GM12878 (cell line): ENCODE data around the gene NTM. TPM values are rescaled to one million over a fixed set of nuclear protein-coding genes. Genes with fewer than 3 reads are reported as not detected.

ENCODE experiments used
- ATAC-seq: fragments of 200-7000 bp; cut with Tn5 transposase; 3 replicates; pipeline ENCODE4 v1.9.1; 2020; ENCODE audit warnings: mild to moderate bottlenecking, moderate library complexity
- BruUV-seq: library from RNA; stranded (reverse); fragments of 400-500 nt; replicated peaks from 2 replicates; lab custom pipeline; 2021; lab: Mats Ljungman, UMichigan
- CTCF ChIA-PET: fragments of 300-600 bp; sonication (Branson Sonifier 250); formaldehyde crosslinking; extraction: SDS; loops from one replicate; lab custom pipeline; 2021; ENCODE audit warnings: inconsistent platforms; lab: Yijun Ruan, JAX
- POLR2A ChIA-PET: fragments of 350-600 bp; formaldehyde crosslinking; extraction: SDS; loops from one replicate; lab custom pipeline; 2021; ENCODE audit warnings: inconsistent platforms; lab: Charles Lee
- RAD21 ChIA-PET: fragments of 300-600 bp; sonication (Branson Sonifier 250); formaldehyde crosslinking; loops from one replicate; lab custom pipeline; 2023; ENCODE audit warnings: antibody characterized with exemption; ENCODE audit not compliant: unreplicated experiment; lab: Charles Lee
- SMC1A ChIA-PET: fragments of 300-600 bp; sonication (Branson Sonifier 250); formaldehyde crosslinking; loops from one replicate; lab custom pipeline; 2023; ENCODE audit not compliant: unreplicated experiment, uncharacterized antibody; lab: Charles Lee
- DNase-seq: peaks from one replicate; pipeline ENCODE4 v3.0.0-alpha.2; 2011; ENCODE audit warnings: low read depth, low spot score
- FAIRE-seq: peaks from 3 replicates; lab custom pipeline; 2011; peaks lifted over from hg19 to GRCh38; lab: Jason Lieb, UNC
- H2AFZ ChIP-seq: 2 replicates; pipeline ENCODE4 v1.6.0; 2011; ENCODE audit warnings: low read depth, low read length, control low read depth; ENCODE audit not compliant: control insufficient read depth
- H3K27ac ChIP-seq: 2 replicates; pipeline ENCODE4 v1.5.1; 2011; ENCODE audit warnings: control low read depth; ENCODE audit not compliant: control insufficient read depth, insufficient read depth
- H3K27me3 ChIP-seq, 2 experiments: replicated peaks in 1 of 2; 2 replicates each; pipeline versions ENCODE4 v1.6.0 to v1.6.1; 2011; ENCODE audit warnings: low read length in 1 of 2; ENCODE audit not compliant: control insufficient read depth in 2 of 2, insufficient read depth in 2 of 2
- H3K36me3 ChIP-seq, 2 experiments: 2 replicates each; pipeline ENCODE4 v1.5.1; 2011; ENCODE audit warnings: low read length in 1 of 2; ENCODE audit not compliant: control insufficient read depth in 2 of 2, insufficient read depth in 2 of 2
- H3K4me1 ChIP-seq: 2 replicates; pipeline ENCODE4 v1.6.1; 2011; ENCODE audit warnings: mild to moderate bottlenecking, low read length, moderate library complexity, mixed read lengths; ENCODE audit not compliant: control insufficient read depth, insufficient read depth
- H3K4me2 ChIP-seq: 2 replicates; pipeline ENCODE4 v1.6.0; 2011; ENCODE audit warnings: control low read depth; ENCODE audit not compliant: control insufficient read depth, insufficient read depth
- H3K4me3 ChIP-seq: fragments of 200-600 bp; sonication (generic); 2 replicates; pipeline ENCODE4 v1.5.1; 2016
- H3K79me2 ChIP-seq: 2 replicates; pipeline ENCODE4 v1.6.0; 2011; ENCODE audit warnings: low read length; ENCODE audit not compliant: control insufficient read depth, insufficient read depth
- H3K9ac ChIP-seq: 2 replicates; pipeline ENCODE4 v1.8.0; 2011; ENCODE audit warnings: low read length, control low read depth, mixed read lengths; ENCODE audit not compliant: control insufficient read depth, insufficient read depth
- H3K9me3 ChIP-seq: replicated peaks from 3 replicates; pipeline ENCODE4 v1.5.1; 2011; ENCODE audit warnings: mild to moderate bottlenecking, low read length; ENCODE audit not compliant: control insufficient read depth, insufficient read depth
- H4K20me1 ChIP-seq: 2 replicates; pipeline ENCODE4 v1.6.0; 2011; ENCODE audit not compliant: control insufficient read depth, insufficient read depth
- CHD4 ChIP-seq: fragments of 200-600 bp; sonication (generic); IDR thresholded peaks from 2 replicates; pipeline ENCODE4 v1.6.1; 2016; ENCODE audit warnings: mild to moderate bottlenecking
- E2F4 ChIP-seq: IDR thresholded peaks from 2 replicates; pipeline ENCODE4 v1.6.1; 2012; ENCODE audit warnings: low read depth, low read length, improper control_type of control experiment
- FOXK2 ChIP-seq: fragments of 450-650 bp; IDR thresholded peaks from 2 replicates; pipeline ENCODE4 v1.6.1; 2017; ENCODE audit warnings: mild to moderate bottlenecking, moderate library complexity
- HCFC1 ChIP-seq: fragments of 150-350 bp; IDR thresholded peaks from 2 replicates; pipeline ENCODE4 v1.6.1; 2014; ENCODE audit warnings: low read length
- JUNB ChIP-seq: IDR thresholded peaks from 2 replicates; pipeline ENCODE4 v1.6.1; 2016; ENCODE audit warnings: antibody characterized with exemption, mild to moderate bottlenecking
- MYB ChIP-seq: fragments of 150-350 bp; IDR thresholded peaks from 2 replicates; pipeline ENCODE4 v1.6.1; 2014; ENCODE audit warnings: mild to moderate bottlenecking, low read depth, low read length, borderline replicate concordance
- NFYB ChIP-seq: IDR thresholded peaks from 2 replicates; pipeline ENCODE4 v1.6.1; 2011; ENCODE audit warnings: low read depth, mild to moderate bottlenecking, low read length, improper control_type of control experiment, moderate library complexity; ENCODE audit not compliant: insufficient read depth
- NR2C1 ChIP-seq: fragments of 450-650 bp; IDR thresholded peaks from 2 replicates; pipeline ENCODE4 v1.6.1; 2017; ENCODE audit warnings: antibody characterized with exemption, mild to moderate bottlenecking, moderate library complexity
- NR2C2 ChIP-seq: IDR thresholded peaks from 2 replicates; pipeline ENCODE4 v1.6.1; 2011; ENCODE audit warnings: borderline replicate concordance, low read depth; ENCODE audit not compliant: control insufficient read depth, insufficient read length
- NR2F1 ChIP-seq: fragments of 450-650 bp; conservative IDR thresholded peaks from 2 replicates; pipeline ENCODE4 v1.6.1; 2017; ENCODE audit warnings: mild to moderate bottlenecking
- RAD51 ChIP-seq: fragments of 450-650 bp; IDR thresholded peaks from 2 replicates; pipeline ENCODE4 v1.6.1; 2016; ENCODE audit warnings: moderate library complexity, mild to moderate bottlenecking, inconsistent platforms
- SKIL ChIP-seq: fragments of 450-650 bp; IDR thresholded peaks from 2 replicates; pipeline ENCODE4 v1.6.1; 2017; ENCODE audit warnings: mild to moderate bottlenecking, low read depth, inconsistent platforms; ENCODE audit not compliant: poor library complexity, severe bottlenecking
- SMARCA5 ChIP-seq: fragments of 450-650 bp; IDR thresholded peaks from 2 replicates; pipeline ENCODE4 v1.6.1; 2017; ENCODE audit warnings: mild to moderate bottlenecking
- SMC3 ChIP-seq: IDR thresholded peaks from 2 replicates; pipeline ENCODE4 v1.6.1; 2011; ENCODE audit warnings: low read length, improper control_type of control experiment, borderline replicate concordance
- TCF12 ChIP-seq: IDR thresholded peaks from 2 replicates; pipeline ENCODE4 v1.6.1; 2011; ENCODE audit warnings: low read depth, mild to moderate bottlenecking, low read length
- TCF7 ChIP-seq: IDR thresholded peaks from 2 replicates; pipeline ENCODE4 v1.6.1; 2014; ENCODE audit warnings: antibody characterized with exemption, borderline replicate concordance
- WGBS: methylation state at CpG from one replicate; pipeline ENCODE4 v1.1.6; 2016; ENCODE audit warnings: low lambda C conversion rate; ENCODE audit not compliant: insufficient replicate concordance, insufficient coverage; ENCODE audit errors: missing lambda C conversion rate; 5-methylcytosine and 5-hydroxymethylcytosine counted together
- in situ Hi-C: fragments of 300-500 bp; cut with MboI; formaldehyde crosslinking; loops from 9 replicates; pipeline ENCODE4 v1.14.3; 2018; ENCODE audit warnings: mixed read lengths
- intact Hi-C: fragments of 100-400 bp; cut with micrococcal nuclease; formaldehyde crosslinking; loops from one replicate; pipeline ENCODE4 v1.14.2; 2022; ENCODE audit not compliant: unreplicated experiment
- polyA plus RNA-seq, 11 experiments: library from polyadenylated mRNA; depleted of rRNA in 4 of 11; unstranded in 6 of 11; stranded (reverse) in 5 of 11; fragments of >200 nt; fragmentation: Nextera tagmentation in 4 of 11; fragmentation: Illumina TruSeq in 1 of 11; extraction: Ambion mirVana in 4 of 11; extraction: Trizol in 1 of 11; gene quantifications; 1 replicate in 1 of 11; 2 replicates in 10 of 11; pipeline versions ENCODE4 v1.2.1 to v1.2.3, GENCODE V29; 2011 to 2016; ENCODE audit warnings: inconsistent platforms in 2 of 11, missing spikeins in 2 of 11, low read depth in 1 of 11
- total RNA-seq, 4 experiments: library from RNA; depleted of rRNA in 3 of 4; stranded (reverse); fragments of >200 nt in 3 of 4; fragmentation: Illumina TruSeq in 1 of 4; extraction: Trizol in 1 of 4; gene quantifications; 2 replicates each; pipeline versions ENCODE4 v1.2.1 to v1.2.3, GENCODE V29; 2013 to 2021

The NTM gene
- total and polyA plus RNA-seq, 10 of the 15 experiments (the other 5 are each of a cell fraction or from before 2014, with no cell fraction given) = not detected

GRCh38 chr11:131661132-131661531 lies 290.7 kb downstream of the NTM start:
- Histone ChIP-seq H3K79me2 (no peaks in the 10 kb centered on the region), H4K20me1 (no peaks in the 10 kb centered on the region), H3K4me2 (no peak overlapping the region), H3K27me3 (peaks cover 0 to 6% of the 10 kb centered on the region in 2 experiments; a peak in 2 of 4 replicates), H3K36me3 (no peaks in the 10 kb centered on the region), H3K4me1 (peaks cover 10% of the 10 kb centered on the region; the same call in 1 of the 2 replicates), H3K27ac (no peak overlapping the region), H3K9me3 (no peaks in the 10 kb centered on the region), H3K9ac (no peak overlapping the region), H3K4me3 (no peak overlapping the region), H2AFZ (no peak overlapping the region)
- WGBS = 16% methylated on average over 3 of the region's 3 CpGs
- TF ChIP-seq JUNB = no peak
- TF ChIP-seq TCF7 = no peak
- no peak for TF ChIP-seq NR2C1
- no peak for TF ChIP-seq SMARCA5
- no peak for TF ChIP-seq HCFC1
- FAIRE-seq (no peak), DNase-seq (no peak), ATAC-seq (no peak)
- ChIA-PET CTCF (no interaction called here), RAD21 (no interaction called here), SMC1A (no interaction called here), POLR2A (no interaction called here)
- BruUV-seq = no TSS peak
- intact Hi-C loops = no loop called here
- in situ Hi-C loops = no loop called here

- no peak overlapping the region for H3K9ac ChIP-seq
- in situ Hi-C loops (no loop called here), intact Hi-C loops (no loop called here)
- peaks cover 0 to 6% of the 10 kb centered on the region in 2 experiments; a peak in 1 of 4 replicates for H3K27me3 ChIP-seq
- H4K20me1 ChIP-seq = no peaks in the 10 kb centered on the region
- no peak for ATAC-seq
- no peak overlapping the region for H3K4me3 ChIP-seq
- ChIA-PET POLR2A (interaction anchor here (0.5 kb wide), 1 partner anchor 810 kb away, joined by 3 read pairs; no protein-coding TSS in a partner anchor), RAD21 (no interaction called here), SMC1A (no interaction called here), CTCF (interaction anchor here (1.1 to 4.7 kb wide), 2 partner anchors 12 kb away, joined by 3 to 17 read pairs; no protein-coding TSS in a partner anchor)
- no peak for TF ChIP-seq NR2F1
- no peak for TF ChIP-seq SMC3
- TF ChIP-seq NR2C2 = no peak
- no peak for TF ChIP-seq CHD4
- no peak for TF ChIP-seq TCF12
- TF ChIP-seq RAD51 = no peak
- no peak for TF ChIP-seq NFYB
- no peak for TF ChIP-seq E2F4
- no peak for TF ChIP-seq FOXK2
- TF ChIP-seq MYB = no peak
- TF ChIP-seq SKIL = no peak
- no peak overlapping the region for H3K4me2 ChIP-seq
- H2AFZ ChIP-seq = no peak overlapping the region
- H3K36me3 ChIP-seq = no peaks in the 10 kb centered on the region
- H3K27ac ChIP-seq = no peak overlapping the region
- H3K9me3 ChIP-seq = no peaks in the 10 kb centered on the region
- peaks cover 8% of the 10 kb centered on the region; the same call in 1 of the 2 replicates for H3K4me1 ChIP-seq
- no peak for DNase-seq
- WGBS = 36% methylated on average over 13 of the region's 13 CpGs
- H3K79me2 ChIP-seq = no peaks in the 10 kb centered on the region
- FAIRE-seq = no peak
- no TSS peak for BruUV-seq
Measured at GRCh38 chr11:131662317-131662972, 292.0 kb downstream of the NTM start.
